NCI-H2227 treated with DMSO at 0.1 percent for 48 hours (cell line): Measurements from ENCODE around the gene TAPBP.
"Not testable (repeated sequence)": the region's sequence is repeated elsewhere in the genome, so short reads cannot be mapped to it uniquely, and the experiment has no call there.

Experiments used
- DNase-seq: peaks from one replicate; lab custom pipeline; 2025; lab: John Stamatoyannopoulos, UW

TAPBP gene

GRCh38 chr6:33276581-33276863, 37.4 kb downstream of the TAPBP start:
- no peak for DNase-seq

GRCh38 chr6:33275795-33276580, 37.9 kb downstream of the TAPBP start:
- not testable (repeated sequence) for DNase-seq

- DNase-seq: no peak
These were observed 39.7 kb downstream of the TAPBP start for GRCh38 chr6:33273924-33274902.

GRCh38 chr6:33273129-33273923, 40.6 kb downstream of the TAPBP start:
- DNase-seq: no peak

GRCh38 chr6:33272275-33273128, 41.4 kb downstream of the TAPBP start:
- no peak for DNase-seq

GRCh38 chr6:33271468-33272274, 42.2 kb downstream of the TAPBP start, which contains the start of the genes RPS18 and VPS52:
Gene RPS18, plus strand, starts transcription at chr6:33272075. Its CDS starts 45 bp downstream, at chr6:33272120.
Gene VPS52, minus strand, starts transcription at chr6:33271876. Its CDS starts 201 bp downstream, at chr6:33271675.
- DNase-seq: peak; percentile 99

DNA sequence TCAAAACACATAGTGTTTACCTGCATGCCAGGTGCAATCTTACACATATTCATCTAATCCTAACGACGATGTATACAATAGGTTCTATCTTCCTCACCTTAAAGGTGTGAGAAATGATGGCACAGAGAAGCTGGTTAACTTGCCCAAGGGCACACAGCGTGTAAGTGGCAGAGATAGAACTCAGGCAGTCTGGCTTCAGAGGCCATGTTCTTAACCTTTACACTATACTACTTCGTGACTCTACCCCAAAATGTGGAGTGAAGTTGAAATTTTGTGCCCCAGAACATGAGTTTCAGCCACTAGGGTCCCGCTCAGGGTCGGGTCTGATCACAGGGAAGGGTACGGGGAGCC, 42.8 kb downstream of the TAPBP start:
- no peak for DNase-seq

DNA sequence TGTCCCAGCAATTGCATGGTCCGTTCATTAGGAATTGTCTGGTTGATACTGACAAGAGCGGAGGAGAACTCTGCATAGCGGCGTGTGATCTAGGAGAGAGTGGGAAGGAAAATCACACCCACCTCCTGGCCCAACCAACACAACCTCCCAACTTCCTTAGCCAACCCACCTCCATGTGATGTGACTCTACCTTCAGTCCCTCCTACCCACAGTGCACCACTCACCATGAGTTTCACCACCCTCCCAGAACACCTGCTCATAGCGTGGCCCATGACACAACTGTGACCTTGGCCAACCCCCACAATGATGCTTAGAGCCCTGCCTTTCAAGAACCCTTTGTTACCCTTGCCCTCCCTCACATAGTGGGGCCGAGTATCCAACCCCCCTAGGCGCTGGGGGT, 49.9 kb downstream of the TAPBP start:
- DNase-seq: no peak

DNA sequence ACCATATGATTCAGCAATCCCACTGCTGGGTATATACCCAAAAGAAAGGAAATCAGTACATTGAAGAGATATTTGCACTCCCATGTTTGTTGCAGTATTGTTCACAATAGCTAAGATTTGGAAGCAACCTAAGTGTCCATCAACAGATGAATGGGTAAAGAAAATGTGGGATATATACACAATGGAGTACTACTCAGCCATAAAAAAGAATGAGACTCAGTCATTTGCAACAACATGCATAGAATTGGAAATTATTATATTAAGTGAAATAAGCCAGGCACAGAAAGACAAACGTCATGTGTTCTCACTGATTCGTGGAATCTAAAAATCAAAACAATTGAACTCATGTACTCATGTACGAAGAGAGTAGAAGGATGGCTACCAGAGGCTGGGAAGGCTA, 51.4 kb downstream of the TAPBP start:
- DNase-seq: not testable (repeated sequence)

- no peak for DNase-seq
These were observed 54.8 kb downstream of the TAPBP start for GRCh38 chr6:33259032-33259431.

DNA sequence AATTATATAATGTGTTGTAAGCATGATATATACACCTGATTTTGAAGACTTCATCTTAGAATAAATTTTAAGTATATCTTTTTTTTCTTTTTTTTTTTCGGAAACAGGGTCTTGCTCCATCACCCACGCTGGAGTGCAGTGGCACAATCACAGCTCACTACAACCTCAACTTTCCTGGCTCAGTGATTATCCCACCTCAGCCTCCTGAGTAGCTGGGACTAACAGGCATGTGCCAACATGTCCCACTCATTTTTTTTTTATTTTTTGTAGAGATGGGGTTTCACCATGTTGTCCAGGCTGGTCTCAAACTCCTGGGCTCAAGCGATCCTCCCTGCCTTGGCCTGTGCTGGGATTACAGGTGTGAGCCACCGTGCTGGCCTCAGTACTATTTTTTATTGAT, 59.3 kb downstream of the TAPBP start:
- DNase-seq: no peak

GRCh38 chr6:33252759-33253158, 61.1 kb downstream of the TAPBP start:
- DNase-seq: no peak

GRCh38 chr6:33251395-33252012, 62.4 kb downstream of the TAPBP start:
- no peak for DNase-seq

- DNase-seq: no peak
These were observed 63.1 kb downstream of the TAPBP start for GRCh38 chr6:33250731-33251130.

DNA sequence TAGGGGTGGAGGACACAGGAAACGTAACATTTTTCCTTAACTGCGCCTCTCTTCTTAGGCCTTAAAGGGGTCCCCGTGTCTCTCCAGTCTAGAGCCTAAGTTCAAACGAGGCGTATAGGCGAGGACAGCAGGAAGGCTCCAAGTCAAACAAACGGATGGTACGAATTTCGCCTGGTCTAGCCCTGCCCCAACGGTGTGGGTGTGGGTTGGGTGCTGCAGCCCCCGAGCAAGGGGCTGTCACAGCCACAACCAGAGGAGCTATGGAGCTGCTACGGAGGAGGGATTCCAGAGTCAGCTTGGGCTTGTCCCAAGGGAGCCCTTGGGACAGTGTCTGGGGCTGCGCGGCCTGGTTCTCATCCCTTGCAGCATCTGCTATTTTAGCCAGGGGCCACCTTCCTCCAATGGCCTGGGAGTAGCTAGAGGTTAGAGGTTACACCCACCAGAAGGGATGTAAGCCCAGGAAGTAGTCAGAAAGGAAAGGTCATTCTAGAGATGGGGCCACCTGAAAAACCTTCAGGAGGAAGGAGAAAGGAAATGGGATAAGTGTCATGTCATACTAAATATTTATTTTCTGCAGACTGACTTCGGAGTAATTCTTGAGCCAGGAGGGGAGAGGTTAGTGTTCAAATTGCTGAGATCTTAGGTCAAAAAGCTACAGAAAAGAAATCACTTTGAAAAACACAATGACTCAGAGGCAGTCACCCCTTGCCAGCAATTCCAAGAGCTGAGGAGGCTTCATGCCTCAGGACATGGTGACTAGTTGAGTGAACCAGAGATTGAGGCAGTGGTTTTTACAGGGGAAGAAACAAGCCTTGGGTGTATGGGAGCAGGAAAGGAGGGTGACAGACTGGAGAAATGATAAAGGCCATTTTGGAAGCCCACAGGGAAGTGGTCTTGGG, 63.9 kb downstream of the TAPBP start:
- DNase-seq: peak; percentile 66
